ENCODE data around the gene PGLYRP2. TPM values are rescaled to one million over a fixed set of nuclear protein-coding genes. Genes with fewer than 3 reads are reported as not detected.

Gene PGLYRP2
- total RNA-seq, 1 donor from 2014 or later, result not detected

GRCh38 chr19:15471639-15472101 lies 7.6 kb downstream of the PGLYRP2 start:
- no peak for DNase-seq (ENCODE audit: low read depth)
- TF ChIP-seq CTCF (conservative IDR thresholded peaks at IDR 0.05; ENCODE audit: low read depth, low read length), result no peak
- no peak overlapping the region for H3K4me3 ChIP-seq (ENCODE audit: low read depth, low read length)

- H3K4me3 ChIP-seq (ENCODE audit: low read depth, low read length), result no peak overlapping the region
- TF ChIP-seq CTCF (conservative IDR thresholded peaks at IDR 0.05; ENCODE audit: low read depth, low read length), result no peak
- no peak for DNase-seq (ENCODE audit: low read depth)
Measured at GRCh38 chr19:15469513-15470297, 9.6 kb downstream of the PGLYRP2 start.

GRCh38 chr19:15468675-15469512 lies 10.4 kb downstream of the PGLYRP2 start:
- no peak for DNase-seq (ENCODE audit: low read depth)
- H3K4me3 ChIP-seq (ENCODE audit: low read depth, low read length), result no peak overlapping the region
- no peak for TF ChIP-seq CTCF (conservative IDR thresholded peaks at IDR 0.05; ENCODE audit: low read depth, low read length)

GRCh38 chr19:15467734-15468214 lies 11.5 kb downstream of the PGLYRP2 start:
- TF ChIP-seq CTCF (conservative IDR thresholded peaks at IDR 0.05; ENCODE audit: low read depth, low read length), result no peak
- H3K4me3 ChIP-seq (ENCODE audit: low read depth, low read length), result no peak overlapping the region
- no peak for DNase-seq (ENCODE audit: low read depth)

GRCh38 chr19:15466851-15467733 lies 12.2 kb downstream of the PGLYRP2 start:
- TF ChIP-seq CTCF (conservative IDR thresholded peaks at IDR 0.05; ENCODE audit: low read depth, low read length), result no peak
- DNase-seq (ENCODE audit: low read depth), result no peak
- H3K4me3 ChIP-seq (ENCODE audit: low read depth, low read length), result no peak overlapping the region

All from epithelial cell of proximal tubule (primary cell).